Amniotic stem cell (primary cell): ENCODE measurements around the gene C1RL.
A peak's percentile ranks its signal among the peaks of the same experiment; 100 is the strongest.

Source experiments
- DNase-seq: peaks from one replicate; lab custom pipeline; 2025; lab: John Stamatoyannopoulos, UW

The C1RL gene

DNA sequence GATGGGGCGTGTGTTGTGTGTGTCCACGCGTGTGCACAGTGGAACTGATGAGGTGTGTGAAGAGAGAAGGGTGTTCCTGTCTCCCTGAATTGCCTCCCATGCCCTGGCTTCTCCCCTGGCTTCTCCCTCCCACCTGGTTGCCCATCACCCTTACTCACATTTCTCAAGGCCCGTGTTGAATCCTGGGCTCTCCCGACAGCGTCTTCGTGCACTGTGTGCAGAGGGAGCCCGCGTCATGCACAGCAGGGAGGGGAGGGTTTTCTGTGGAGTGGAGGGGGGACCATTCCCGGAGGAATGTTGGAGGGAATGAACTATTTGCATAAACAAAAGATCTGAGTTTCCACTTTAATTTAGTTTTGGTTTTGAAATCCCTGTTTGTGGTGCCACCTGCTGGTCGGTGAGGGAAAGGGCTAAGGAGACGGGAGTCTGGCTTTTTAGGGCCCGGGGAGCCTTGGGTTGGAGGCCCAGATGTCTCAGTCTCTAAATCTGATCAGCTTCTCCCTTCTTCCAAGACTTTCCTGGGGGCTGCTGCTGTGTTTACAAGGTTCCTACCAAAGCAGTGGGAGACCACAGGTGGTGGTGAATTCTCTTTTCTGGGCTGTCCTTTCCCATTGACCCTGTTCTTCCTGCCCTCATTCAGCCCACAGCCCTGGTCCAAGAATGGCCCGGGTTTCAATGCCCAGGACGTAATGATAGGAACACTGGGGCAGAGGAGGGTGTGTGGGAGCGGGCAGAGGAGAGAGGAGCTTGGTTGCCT, 16.6 kb downstream of the C1RL start, which contains the start of gene C1R:
TSS of gene C1R (minus strand) at position 217 of the 757 bp plus-strand sequence. CDS start at position 160, 57 bp downstream.
- peak; percentile 30 for DNase-seq

DNA sequence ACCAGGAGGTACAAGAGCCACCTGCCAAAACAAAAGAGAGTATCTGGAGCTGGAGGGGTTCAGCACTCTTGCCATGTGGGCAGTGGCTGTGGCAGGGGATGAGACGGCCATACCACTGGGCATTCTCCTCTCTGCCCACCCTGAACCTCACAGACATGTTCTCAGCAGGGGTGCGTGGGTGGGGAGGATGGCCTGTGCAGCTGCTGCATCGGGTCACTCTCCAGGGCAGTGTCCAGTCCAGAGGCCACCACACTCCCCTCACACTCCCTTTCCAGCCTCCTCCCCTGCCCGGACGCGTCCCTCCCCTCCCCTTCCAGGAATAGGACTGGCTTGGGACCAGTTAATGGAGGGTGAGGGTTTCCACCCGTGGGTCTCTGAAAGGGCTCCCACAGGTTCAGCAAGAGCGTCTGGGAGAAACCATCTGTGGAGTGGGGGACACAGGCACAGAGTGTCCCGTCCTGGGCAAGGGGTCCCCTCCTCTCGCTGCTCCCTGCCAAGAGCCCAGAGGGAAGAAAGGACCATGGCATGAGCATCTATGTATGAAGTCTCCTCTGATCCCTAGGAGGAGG, 17.3 kb downstream of the C1RL start:
- DNase-seq: no peak

DNA sequence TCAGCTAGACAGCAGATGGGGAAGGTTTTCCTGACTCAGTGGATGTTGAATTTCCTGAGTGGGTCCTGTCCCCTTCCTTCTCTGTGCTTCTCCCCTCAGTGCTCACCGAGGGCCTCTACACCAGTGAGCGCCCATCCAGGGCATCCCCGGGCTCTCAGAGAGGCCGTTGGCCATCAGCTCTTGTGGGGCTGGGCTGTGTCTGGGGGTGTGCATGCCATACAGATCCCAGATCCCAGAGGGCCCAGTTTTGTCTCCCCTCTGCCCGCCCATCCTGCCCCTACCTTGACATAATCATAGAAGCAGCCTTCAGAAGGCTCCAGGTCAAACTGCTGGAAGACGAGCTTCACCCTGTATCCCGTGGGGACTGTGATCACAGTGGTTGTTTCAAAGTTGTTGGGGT, 17.8 kb downstream of the C1RL start:
- DNase-seq: no peak

DNA sequence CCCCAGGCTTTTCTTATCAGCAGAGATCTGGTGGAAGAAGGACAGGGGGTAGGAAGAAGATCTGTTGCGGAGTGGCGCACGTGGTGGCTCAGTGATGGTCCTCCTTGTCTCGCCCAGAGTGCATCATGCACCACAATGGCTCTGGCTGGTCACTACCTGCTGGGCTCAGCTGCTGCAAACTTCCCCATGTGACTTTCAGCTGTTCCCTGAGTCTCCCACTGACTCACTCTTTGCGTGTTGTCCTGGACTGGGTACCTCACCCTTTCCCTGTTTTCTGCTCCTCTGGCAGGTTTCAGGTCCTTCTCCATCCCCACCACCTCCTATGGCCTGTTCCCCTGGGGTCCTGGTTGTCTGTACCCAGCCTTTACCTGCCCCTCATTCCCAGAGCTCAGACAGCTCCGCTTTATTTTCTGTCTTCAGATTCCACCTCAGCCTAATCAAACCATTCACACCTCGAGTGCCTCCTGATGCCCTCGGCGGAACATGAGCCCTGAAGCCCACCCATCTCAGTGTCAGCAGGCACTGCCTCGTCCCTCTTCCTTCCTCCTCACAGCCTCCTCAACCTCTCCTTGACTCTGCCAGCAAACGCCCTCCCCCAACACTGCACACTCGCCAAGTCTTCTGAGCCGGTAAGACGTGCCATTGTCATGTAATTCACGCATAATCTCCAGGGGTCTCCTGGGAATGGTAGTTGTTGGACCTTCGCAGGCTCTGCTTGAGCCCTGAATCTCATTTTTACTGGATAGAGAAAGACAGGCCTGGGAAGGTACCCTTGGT, 18.6 kb downstream of the C1RL start:
- no peak for DNase-seq

DNA sequence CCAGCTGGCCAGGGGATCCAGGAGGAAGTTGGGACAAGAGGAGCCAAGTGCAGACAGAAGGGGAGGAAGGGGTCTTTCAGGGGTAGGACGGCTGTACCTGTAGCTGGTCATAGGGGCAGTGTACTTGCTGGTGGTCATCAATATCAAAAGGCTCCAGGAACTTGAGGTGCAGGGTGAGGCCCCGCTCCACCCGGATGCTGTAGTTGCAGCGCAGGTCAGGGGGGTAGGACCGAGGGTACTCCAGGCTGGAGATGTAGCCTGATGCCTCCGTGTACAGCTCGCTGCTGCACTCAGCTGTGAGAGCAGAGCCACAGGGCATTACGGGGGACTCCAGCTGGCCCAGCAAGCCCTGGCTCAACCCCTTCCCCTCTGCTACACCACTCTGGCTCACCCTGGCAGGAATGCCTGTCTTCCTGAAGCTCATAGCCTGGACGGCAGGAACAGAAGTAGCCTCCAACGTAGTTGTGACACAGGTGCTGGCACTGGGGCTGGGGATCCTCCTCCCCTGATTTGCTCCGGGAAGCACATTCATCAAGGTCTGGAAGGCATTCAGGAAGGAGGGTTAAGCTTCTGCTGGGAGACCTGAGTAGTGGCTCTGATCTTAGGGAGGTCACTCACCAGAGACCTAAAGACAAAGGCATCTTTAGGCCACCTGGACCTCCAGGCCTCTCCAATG, 19.7 kb downstream of the C1RL start:
- no peak for DNase-seq

DNA sequence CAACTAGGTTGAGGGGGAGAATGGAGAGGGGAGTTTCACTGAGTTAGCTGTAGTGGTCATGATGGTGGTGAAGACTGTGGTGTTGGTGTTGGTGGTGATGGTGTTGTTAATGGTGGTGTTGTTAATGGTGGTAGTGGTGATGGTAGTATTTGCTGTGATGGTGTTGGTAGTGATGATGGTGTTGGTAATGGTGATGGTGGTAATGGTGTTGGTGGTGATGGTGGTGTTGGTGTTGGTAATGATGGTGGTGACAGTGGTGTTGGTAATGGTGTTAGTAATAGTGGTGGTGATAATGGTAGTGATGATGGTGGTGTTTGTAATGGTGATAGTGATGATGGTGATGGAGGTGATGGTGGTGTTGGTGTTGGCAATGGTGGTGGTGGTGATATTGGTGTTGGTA, 25.9 kb downstream of the C1RL start:
- DNase-seq: no peak

DNA sequence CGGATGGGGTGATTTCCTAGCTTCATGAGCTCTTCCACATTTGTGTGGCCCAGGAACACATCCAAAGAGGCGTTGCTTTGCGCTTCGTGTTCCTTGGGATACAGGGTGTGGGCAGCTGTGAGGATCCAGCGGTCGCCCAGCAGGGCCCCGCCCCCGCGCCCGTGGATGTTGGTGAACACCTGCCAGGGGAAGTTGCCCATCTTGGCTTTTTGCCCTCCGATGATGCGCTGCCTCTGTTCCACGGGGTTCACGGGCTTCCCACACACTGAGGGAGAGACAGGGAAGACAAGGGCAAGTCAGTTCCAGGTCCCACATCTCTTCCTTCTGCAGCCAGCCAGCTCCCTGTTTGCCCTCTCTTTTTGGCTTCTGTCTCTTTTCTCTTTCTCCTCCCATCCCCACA, 28.0 kb downstream of the C1RL start:
- no peak for DNase-seq

DNA sequence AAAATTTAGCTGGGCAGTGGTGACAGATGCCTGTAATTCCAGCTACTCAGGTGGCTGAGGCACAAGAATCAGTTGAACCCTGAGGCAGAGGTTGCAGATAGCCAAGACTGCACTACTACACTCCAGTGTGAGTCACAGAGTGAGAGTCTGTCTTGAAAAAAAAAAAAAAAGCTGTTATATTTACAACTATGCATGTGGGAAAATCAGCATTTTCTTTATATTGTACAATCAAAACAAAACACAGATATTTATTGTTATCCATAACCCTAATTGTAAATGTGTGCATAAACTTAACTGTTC, 29.2 kb downstream of the C1RL start:
- no peak for DNase-seq

DNA sequence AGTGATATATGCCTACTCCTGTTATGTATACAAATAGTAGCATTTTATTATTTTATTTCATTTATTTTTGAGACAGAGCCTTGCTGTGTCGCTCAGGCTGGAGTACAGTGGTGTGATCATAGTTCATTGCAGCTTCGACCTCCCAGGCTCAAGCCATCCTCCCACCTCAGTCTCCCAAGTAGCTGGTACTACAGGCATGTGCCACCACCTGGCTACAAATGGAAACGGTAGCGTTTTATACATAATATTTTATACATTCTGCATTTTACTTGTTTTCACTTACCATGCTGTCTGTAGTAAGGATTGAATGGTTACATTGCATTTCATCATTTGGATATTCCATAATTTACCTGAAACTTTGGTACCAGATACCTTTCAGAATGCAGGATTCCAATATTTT, 30.9 kb downstream of the C1RL start:
- DNase-seq: no peak

DNA sequence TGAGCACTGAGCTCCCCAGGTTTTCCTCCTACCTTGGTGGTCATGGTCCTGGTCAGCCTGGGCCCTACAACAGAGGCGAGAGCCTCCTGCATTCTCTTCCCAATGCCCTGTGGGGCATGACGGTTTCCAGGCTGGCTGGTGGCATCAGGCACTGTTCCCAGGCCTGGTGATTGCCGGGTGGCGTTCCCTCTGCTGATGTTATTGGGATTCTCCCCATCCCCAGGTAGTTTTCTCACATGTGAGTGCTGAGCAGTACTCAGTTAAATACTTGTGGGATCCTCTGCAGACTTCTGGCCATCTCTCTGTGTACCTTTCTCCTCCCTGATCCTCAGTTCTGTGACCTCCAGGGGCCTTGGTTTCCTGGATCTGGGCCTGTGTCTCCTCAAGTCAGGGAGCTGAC, 32.5 kb downstream of the C1RL start:
- no peak for DNase-seq

DNA sequence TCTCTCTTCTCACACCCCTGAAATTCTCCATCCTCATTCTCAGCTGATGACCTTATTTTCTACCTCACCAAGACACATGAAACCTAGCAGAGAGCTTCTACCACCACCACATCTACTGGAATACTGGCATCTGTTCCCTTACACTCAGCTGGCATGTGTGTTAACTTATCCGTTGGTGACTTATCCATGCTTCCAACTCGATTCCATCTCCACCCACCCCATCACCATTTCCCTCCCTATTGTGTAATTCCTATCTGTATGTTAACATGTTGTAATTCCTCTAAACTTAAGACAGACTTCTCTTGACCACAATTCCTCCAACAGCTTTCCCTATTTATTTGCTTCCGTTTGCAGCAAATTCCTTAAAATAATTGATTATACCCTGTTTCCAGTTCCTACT, 33.1 kb downstream of the C1RL start:
- DNase-seq: no peak

DNA sequence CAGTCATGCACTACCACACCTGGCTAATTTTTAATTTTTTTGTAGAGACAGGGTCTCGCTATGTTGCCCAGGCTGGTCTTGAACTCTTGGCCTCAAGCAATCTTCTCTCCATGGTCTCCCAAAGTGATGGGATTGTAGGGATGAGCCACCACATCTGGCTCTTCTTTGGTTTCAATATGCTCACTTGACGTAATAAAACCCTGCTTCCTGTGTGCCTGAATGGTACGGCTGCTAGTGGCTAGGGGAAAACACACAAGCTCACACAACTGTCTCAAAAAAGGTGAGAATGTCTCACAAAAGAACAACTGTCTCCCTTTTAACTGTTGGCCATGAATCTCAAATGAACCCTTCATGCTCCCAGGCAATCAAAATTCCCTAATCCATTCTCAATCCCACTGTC, 33.5 kb downstream of the C1RL start:
- DNase-seq: no peak

DNA sequence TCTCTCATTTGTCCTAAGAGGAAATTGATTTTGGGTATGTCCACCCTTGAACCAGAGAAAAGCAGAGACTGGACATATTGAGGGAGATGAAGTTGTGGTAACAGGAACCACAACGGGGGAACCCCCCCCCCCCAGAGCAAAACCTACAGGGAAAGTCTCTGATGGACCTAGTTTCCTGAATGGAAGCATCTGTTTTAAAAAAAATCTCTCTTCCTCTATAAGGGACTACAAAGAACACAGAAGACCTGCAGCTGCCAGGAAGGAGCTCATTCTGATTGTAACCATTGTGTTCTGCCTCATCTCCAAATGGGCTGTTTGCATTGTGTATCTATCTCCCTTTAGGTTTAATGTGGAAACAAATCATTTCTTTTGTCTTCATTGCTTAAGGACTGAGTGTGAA, 35.1 kb downstream of the C1RL start:
- no peak for DNase-seq

DNA sequence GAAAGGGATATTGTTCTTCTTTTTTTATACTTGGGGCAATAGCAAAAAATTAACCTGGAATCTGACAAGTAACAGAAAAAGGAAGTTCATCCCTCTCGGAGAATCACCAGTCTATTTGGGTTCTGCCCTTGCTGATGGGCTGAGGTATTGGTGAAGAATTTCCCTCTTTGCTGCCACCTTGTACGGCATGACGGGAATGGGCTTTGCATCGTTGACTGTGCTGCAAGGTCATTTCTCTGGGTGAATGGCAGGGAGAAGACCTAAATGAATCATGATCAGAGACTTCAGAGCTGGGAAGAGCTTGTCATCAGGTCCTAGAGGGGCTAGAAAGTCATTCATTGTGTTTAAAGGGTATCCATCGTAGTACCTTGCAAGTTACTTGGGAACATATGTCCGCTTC, 36.5 kb downstream of the C1RL start:
- no peak for DNase-seq

DNA sequence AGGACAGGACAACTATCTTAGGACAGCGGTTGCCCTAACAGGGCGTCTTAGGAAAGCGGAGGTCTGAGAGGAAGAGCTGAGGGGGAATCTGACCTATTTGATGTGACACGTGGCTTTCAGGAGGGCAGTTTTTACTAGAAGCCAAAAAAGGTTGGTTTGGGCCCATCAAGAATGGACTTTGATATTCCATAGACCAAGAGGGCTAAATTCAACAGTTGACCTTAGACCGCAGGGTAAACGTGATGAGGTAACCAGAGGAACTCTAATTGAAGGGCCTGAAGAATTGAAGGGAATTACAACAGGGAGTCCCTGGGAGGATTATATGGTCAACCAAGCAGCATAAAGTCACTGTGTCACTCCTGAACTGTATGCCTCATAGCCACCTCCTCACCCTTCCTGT, 37.0 kb downstream of the C1RL start:
- DNase-seq: no peak

DNA sequence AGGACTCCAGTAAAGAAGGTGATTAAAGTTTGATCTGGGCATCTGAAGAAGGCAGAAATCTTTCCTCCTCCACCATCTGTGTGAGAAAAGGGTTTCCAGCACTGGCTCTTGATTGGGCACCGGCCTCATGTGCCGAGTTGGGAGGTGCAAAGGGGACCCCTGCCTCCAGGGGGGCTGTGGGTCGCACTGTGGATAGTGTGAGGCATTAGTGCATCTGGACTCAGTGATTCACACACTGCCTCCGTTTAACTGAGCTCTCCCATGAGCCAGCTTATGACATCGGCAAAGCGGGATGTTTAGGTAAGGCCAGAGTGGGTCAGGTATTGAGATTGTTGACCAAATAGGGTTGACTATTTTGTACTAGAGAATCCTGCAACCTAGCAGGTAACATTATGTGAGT, 39.6 kb downstream of the C1RL start:
- DNase-seq: no peak

DNA sequence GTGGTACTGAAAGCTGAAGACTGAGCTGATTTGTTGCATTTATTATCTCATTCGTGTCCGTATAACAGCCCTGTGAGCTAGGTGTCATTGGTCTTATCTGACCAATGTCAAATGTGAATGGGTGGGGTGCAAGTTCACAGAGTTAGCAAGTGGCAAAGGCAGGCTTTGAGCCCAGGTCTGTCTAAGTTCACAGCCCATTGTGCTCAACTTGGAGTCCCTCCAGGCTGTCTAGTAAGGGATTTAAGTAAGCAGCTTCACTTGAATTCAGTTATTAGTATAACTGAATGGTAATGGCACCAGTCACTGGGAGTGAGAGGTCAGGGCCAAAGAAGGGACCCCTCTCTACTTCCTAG, 40.0 kb downstream of the C1RL start:
- DNase-seq: no peak

DNA sequence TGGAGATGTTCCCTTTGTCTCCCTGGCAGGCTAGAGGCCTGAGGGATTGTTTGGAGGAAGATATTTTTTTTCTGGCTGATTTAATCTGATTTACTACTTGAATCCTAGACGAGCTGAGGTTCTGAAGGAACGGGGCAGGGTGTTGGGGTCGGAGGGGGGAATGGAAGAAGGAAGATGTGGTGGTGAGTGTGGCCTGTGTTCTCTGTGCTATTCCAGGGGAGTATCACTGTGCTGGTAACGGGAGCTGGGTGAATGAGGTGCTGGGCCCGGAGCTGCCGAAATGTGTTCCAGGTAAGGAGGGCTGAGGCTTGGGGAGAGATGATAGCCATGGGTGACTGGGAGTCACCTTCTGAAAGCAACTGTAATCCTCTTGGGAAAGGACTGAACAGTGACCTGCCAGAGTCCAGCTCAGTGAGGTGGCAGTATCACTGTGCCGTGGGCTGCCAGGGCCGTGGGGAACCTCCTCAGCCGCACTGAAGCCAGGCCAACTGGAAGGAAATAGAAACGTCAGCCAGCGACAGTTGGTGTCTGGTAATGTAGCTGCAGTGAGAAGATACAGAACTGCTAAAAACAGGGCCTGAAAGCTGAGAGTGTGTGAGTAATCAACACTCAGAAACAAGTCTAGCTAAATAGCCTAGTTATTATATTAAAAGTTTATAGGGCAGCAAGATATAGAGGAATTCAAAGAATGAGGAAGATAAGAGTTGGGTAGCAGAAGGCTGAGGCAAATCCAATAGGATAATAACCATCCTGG, 40.6 kb downstream of the C1RL start:
- no peak for DNase-seq

DNA sequence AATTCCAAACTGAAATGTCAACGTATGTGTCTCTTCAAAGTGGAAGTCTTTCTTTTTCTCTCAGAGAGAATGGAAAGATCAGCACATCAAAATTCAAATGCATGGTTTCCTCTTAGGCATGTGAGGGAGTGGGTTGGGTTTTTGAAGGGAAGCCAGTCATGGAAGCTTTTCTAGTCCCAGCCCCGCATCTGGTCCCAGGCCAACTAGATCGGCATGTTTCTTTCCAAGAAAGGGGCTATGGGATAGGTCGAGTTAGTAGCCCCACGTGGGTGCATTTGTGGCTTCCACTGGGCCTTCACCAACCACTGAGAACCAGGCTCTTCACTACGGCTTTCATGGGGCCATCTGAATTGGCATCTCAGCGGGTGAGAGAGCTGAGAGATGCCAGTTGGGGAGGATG, 41.9 kb downstream of the C1RL start:
- no peak for DNase-seq

DNA sequence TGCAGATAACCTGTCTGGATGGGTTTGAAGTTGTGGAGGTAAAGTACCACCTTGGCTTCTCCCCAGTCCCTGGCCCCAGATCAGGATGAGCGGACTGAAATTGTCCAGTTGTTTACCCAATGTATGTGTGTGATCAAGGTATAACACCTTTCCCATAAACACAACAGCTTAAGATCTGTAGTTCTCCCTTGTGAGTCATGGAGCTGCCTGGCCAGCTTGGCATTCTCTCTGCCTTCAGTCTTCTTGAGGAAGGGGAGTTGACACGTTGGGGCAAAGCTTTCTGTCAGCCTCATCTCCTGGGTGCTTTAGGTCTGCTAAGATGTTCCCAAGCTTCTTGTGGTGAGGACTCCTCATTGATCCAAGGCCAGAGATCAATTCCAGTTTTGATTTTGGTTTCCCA, 42.4 kb downstream of the C1RL start:
- DNase-seq: no peak

DNA sequence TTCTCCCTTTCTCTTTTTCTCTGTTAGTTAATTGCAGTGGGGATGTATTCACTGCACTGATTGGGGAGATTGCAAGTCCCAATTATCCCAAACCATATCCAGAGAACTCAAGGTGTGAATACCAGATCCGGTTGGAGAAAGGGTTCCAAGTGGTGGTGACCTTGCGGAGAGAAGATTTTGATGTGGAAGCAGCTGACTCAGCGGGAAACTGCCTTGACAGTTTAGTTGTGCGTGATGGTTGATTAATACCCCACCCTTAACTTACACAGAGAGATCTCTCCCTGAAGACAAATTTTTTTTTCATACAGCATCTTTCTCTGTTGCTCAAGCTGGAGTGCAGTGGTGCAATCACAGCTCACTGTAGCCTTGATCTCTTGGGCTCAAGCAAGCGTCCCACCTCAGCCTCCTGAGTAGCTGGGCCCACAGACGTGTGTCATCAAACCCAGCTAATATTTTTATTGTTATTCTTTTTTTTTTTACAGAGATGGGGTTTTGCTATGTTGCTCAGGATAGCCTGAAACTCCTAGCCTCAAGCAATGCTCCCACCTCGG, 43.9 kb downstream of the C1RL start:
- DNase-seq: no peak

DNA sequence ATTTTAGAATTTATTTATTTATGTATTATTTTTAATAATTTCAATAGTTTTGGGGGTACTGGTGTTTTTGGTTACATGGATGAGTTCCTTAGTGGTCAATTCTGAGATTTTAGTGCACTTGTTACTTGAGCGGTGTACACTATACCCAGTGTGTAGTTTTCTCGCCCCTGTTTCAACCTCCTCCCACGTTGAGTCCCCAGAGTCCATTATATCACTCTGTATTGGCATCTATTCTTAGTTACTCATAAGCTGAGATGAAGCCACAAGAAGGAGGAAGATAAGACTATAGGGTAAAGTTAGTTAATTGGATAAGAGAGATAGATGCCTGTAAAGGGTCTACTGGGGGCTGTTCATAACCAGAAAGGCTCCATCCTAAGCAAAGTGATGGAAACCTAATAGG, 44.5 kb downstream of the C1RL start:
- DNase-seq: no peak
